GM12891 (cell line): ENCODE measurements around the gene FTO.

ENCODE experiments used
- POLR2A ChIP-seq: IDR thresholded peaks from 2 replicates; pipeline ENCODE4 v1.6.1; 2011; ENCODE audit warnings: low read depth, low read length, control low read depth
- POLR2AphosphoS5 ChIP-seq: IDR thresholded peaks from 2 replicates; pipeline ENCODE4 v1.6.1; 2011; ENCODE audit warnings: low read depth, low read length, control low read depth
- TAF1 ChIP-seq: IDR thresholded peaks from 2 replicates; pipeline ENCODE4 v1.6.1; 2011; ENCODE audit warnings: low read depth, low read length, control low read depth

DNA sequence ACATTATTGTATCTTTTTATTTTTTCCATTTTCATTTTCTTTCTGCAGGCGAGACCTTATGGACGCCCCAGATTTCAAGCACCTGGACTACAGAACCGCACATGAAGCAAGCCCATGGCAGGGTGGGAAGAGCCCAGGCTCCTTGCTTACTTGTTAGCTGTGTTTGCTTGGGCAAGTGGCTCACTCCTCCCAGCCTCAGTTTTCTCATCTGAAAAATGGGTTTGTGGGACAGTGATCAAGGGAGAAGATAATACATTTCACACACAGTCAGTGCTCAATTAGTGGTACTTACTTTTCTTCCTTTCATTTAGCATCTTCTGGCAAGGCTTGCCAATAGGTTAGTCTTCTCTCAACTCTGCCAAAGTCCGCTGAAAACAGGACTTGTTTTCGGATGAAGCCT, 465.2 kb downstream of the FTO start:
- TF ChIP-seq POLR2A (no peak), POLR2AphosphoS5 (no peak), TAF1 (no peak)
